Activated B cell treated with CpG ODN at 0.5 μM for 24 hours (primary cell): Measurements from ENCODE around the gene FOLR3. TPM values are rescaled to one million over a fixed set of nuclear protein-coding genes. Genes with fewer than 3 reads are reported as not detected.
"Not testable (repeated sequence)": the region's sequence is repeated elsewhere in the genome, so short reads cannot be mapped to it uniquely, and the experiment has no call there.

Source experiments
- ATAC-seq: fragments of 200-7000 bp; cut with Tn5 transposase; one replicate; pipeline ENCODE4 v1.10.0; 2021; ENCODE audit warnings: low read depth, mild to moderate bottlenecking, moderate library complexity
- CTCF ChIA-PET: fragments of 350-600 bp; sonication (Branson Sonifier 250); formaldehyde crosslinking; loops from one replicate; lab custom pipeline; 2021; ENCODE audit warnings: antibody characterized with exemption; lab: Charles Lee
- POLR2A ChIA-PET: fragments of 350-600 bp; sonication (Branson Sonifier 250); formaldehyde crosslinking; loops from one replicate; lab custom pipeline; 2021; ENCODE audit warnings: antibody characterized with exemption; lab: Charles Lee
- DNase-seq: peaks from one replicate; pipeline ENCODE4 v3.0.0; 2022
- H3K27ac Mint-ChIP-seq: one replicate; pipeline ENCODE4 v1.8.0; 2020; ENCODE audit warnings: mixed read lengths
- H3K27me3 Mint-ChIP-seq: one replicate; pipeline ENCODE4 v1.8.0; 2021; ENCODE audit warnings: mixed read lengths
- H3K36me3 Mint-ChIP-seq: one replicate; pipeline ENCODE4 v1.8.0; 2021; ENCODE audit warnings: low read depth, mixed read lengths
- H3K4me1 Mint-ChIP-seq: one replicate; pipeline ENCODE4 v1.8.0; 2021; ENCODE audit warnings: mixed read lengths
- H3K4me3 Mint-ChIP-seq: one replicate; pipeline ENCODE4 v1.8.0; 2020; ENCODE audit warnings: mild to moderate bottlenecking, mixed read lengths
- H3K9me3 Mint-ChIP-seq: one replicate; pipeline ENCODE4 v1.8.0; 2020; ENCODE audit warnings: mixed read lengths
- CTCF ChIP-seq: fragments of 200-600 bp; IDR thresholded peaks from one replicate; pipeline ENCODE4 v1.8.0; 2022; ENCODE audit warnings: antibody characterized with exemption, mild to moderate bottlenecking
- intact Hi-C: fragments of 100-400 bp; cut with micrococcal nuclease; formaldehyde crosslinking; loops from one replicate; pipeline ENCODE4 v1.15.1; 2024
- total RNA-seq: library from RNA; stranded (reverse); gene quantifications from 2 replicates; pipeline ENCODE4 v1.2.3, GENCODE V29; 2022

FOLR3 gene
- total RNA-seq, 1 donor from 2014 or later, result not detected

- peaks cover 1% of the 10 kb centered on the region for H3K4me1 Mint-ChIP-seq
- ChIA-PET CTCF (interaction anchor here (0.9 to 5.2 kb wide), 19 partner anchors 8 to 286 kb away, joined by 3 to 108 read pairs (median 5); no protein-coding TSS in a partner anchor), POLR2A (interaction anchor here (1.0 kb wide), 1 partner anchor 120 kb away, joined by 3 read pairs; no protein-coding TSS in a partner anchor)
- ATAC-seq, result no peak
- H3K36me3 Mint-ChIP-seq, result no peaks in the 10 kb centered on the region
- no peak overlapping the region for H3K4me3 Mint-ChIP-seq
- no peak overlapping the region for H3K27ac Mint-ChIP-seq
- DNase-seq, result no peak
- intact Hi-C loops, result loop anchor here (1.0 to 5.0 kb wide), 5 partner anchors 54 to 287 kb away; partner anchors contain the start of gene CLPB
- TF ChIP-seq CTCF, result no peak
- H3K27me3 Mint-ChIP-seq, result peaks cover 17% of the 10 kb centered on the region
- H3K9me3 Mint-ChIP-seq, result no peaks in the 10 kb centered on the region
Measured at GRCh38 chr11:72144807-72145565, 9.5 kb downstream of the FOLR3 start.

GRCh38 chr11:72146625-72147024 lies 11.1 kb downstream of the FOLR3 start:
- ChIA-PET CTCF (interaction anchor here (4.8 to 5.2 kb wide), 2 partner anchors 121 to 170 kb away, joined by 44 to 108 read pairs; no protein-coding TSS in a partner anchor), POLR2A (no interaction called here)
- ATAC-seq, result no peak
- Mint-ChIP-seq H3K27me3 (peaks cover 8% of the 10 kb centered on the region), H3K4me1 (peaks cover 1% of the 10 kb centered on the region), H3K9me3 (no peaks in the 10 kb centered on the region), H3K4me3 (no peak overlapping the region), H3K36me3 (no peaks in the 10 kb centered on the region), H3K27ac (no peak overlapping the region)
- TF ChIP-seq CTCF, result no peak
- intact Hi-C loops, result no loop called here
- DNase-seq, result no peak

- no peak for TF ChIP-seq CTCF
- DNase-seq (no peak), ATAC-seq (no peak)
- intact Hi-C loops, result no loop called here
- no peaks in the 10 kb centered on the region for H3K4me1 Mint-ChIP-seq
- peaks cover 7% of the 10 kb centered on the region for H3K27me3 Mint-ChIP-seq
- CTCF ChIA-PET, result no interaction called here
- no peaks in the 10 kb centered on the region for H3K9me3 Mint-ChIP-seq
- H3K36me3 Mint-ChIP-seq, result no peaks in the 10 kb centered on the region
- H3K27ac Mint-ChIP-seq, result no peak overlapping the region
- no peak overlapping the region for H3K4me3 Mint-ChIP-seq
- POLR2A ChIA-PET, result no interaction called here
Measured at GRCh38 chr11:72150882-72151281, 15.4 kb downstream of the FOLR3 start.

GRCh38 chr11:72153874-72154273 lies 18.3 kb downstream of the FOLR3 start:
- DNase-seq, intact Hi-C loops: not testable (repeated sequence)

GRCh38 chr11:72154816-72155215 lies 19.3 kb downstream of the FOLR3 start:
- CTCF ChIA-PET, result interaction anchor here (0.8 to 1.0 kb wide), 2 partner anchors 10 to 12 kb away, joined by 3 to 4 read pairs; no protein-coding TSS in a partner anchor
- intact Hi-C loops, result no loop called here
- POLR2A ChIA-PET, result no interaction called here
- peaks cover 18% of the 10 kb centered on the region for H3K27me3 Mint-ChIP-seq
- H3K9me3 Mint-ChIP-seq, result no peaks in the 10 kb centered on the region
- H3K27ac Mint-ChIP-seq, result no peak overlapping the region
- DNase-seq (no peak), ATAC-seq (no peak)
- H3K36me3 Mint-ChIP-seq, result no peaks in the 10 kb centered on the region
- H3K4me3 Mint-ChIP-seq, result no peak overlapping the region
- no peak for TF ChIP-seq CTCF
- no peaks in the 10 kb centered on the region for H3K4me1 Mint-ChIP-seq

More at GRCh38 chr11:72153874-72154273, 18.3 kb downstream of the FOLR3 start:
- ATAC-seq, H3K27ac Mint-ChIP-seq, H3K4me3 Mint-ChIP-seq, POLR2A ChIA-PET, H3K27me3 Mint-ChIP-seq, H3K36me3 Mint-ChIP-seq, H3K4me1 Mint-ChIP-seq, H3K9me3 Mint-ChIP-seq: not testable (repeated sequence)
- CTCF ChIA-PET, result interaction anchor here (0.8 to 1.3 kb wide), 3 partner anchors 9 to 11 kb away, joined by 3 to 6 read pairs (median 4); no protein-coding TSS in a partner anchor
